BJ (cell line): ENCODE data around the gene FAM174B. TPM values are rescaled to one million over a fixed set of nuclear protein-coding genes. Genes with fewer than 3 reads are reported as not detected.

Experiments used
- CTCF ChIA-PET: fragments of 350-600 bp; formaldehyde crosslinking; extraction: SDS; loops from one replicate; lab custom pipeline; 2021; ENCODE audit warnings: antibody characterized with exemption, inconsistent platforms; lab: Yijun Ruan, JAX
- POLR2A ChIA-PET: fragments of 300-600 bp; sonication (Branson Sonifier 250); formaldehyde crosslinking; extraction: SDS; loops from one replicate; lab custom pipeline; 2021; ENCODE audit warnings: antibody characterized with exemption; lab: Charles Lee
- DNase-seq: peaks from one replicate; pipeline ENCODE4 v3.0.0-alpha.2; 2011; ENCODE audit warnings: low read depth
- H3K27me3 ChIP-seq: 2 replicates; pipeline ENCODE4 v1.6.0; 2011; ENCODE audit warnings: low read length; ENCODE audit not compliant: control insufficient read depth, insufficient read depth
- H3K36me3 ChIP-seq: 2 replicates; pipeline ENCODE4 v1.5.1; 2011; ENCODE audit warnings: low read length; ENCODE audit not compliant: control insufficient read depth, insufficient read depth
- H3K4me3 ChIP-seq: 2 replicates; pipeline ENCODE4 v1.5.1; 2011; ENCODE audit warnings: low read depth, mild to moderate bottlenecking, control low read depth, low read length
- CTCF ChIP-seq: IDR thresholded peaks from 2 replicates; pipeline ENCODE4 v1.5.1; 2011; ENCODE audit warnings: low read depth, mild to moderate bottlenecking, control low read depth, inconsistent platforms, low read length, moderate library complexity; ENCODE audit not compliant: insufficient read depth
- polyA plus RNA-seq: library from polyadenylated mRNA; depleted of rRNA; stranded (reverse); fragments of >200 nt; gene quantifications from 2 replicates; pipeline ENCODE4 v1.2.3, GENCODE V29; 2011

FAM174B gene
- polyA plus RNA-seq, 1 experiment: 5.1 TPM

DNA sequence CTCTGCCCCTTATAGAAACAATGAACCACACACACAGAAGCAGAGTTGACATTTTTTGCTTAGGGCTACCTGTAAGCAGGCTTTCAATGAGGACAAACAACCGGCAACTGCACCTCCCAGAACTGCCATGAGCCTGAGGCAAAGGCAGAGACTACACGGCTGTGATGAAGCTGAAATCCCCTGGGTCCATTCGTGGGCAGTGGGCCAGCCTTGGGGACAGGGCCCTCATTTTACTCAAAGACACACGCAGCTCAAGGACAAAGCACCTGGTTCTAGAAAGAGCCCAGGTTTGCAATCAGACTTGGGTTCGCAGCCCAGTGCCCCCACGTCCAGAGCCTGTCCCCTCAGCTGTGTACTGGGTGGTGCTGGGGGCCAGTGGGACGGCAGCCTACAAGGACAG, 17.9 kb downstream of the FAM174B start:
- ChIA-PET CTCF (interaction anchor here (1.2 kb wide), 1 partner anchor 16 kb away, joined by 4 read pairs; no protein-coding TSS in a partner anchor), POLR2A (no interaction called here)
- no peak for TF ChIP-seq CTCF
- no peak for DNase-seq
- no peaks in the 10 kb centered on the region for H3K36me3 ChIP-seq
- H3K27me3 ChIP-seq: no peaks in the 10 kb centered on the region
- no peak overlapping the region for H3K4me3 ChIP-seq

DNA sequence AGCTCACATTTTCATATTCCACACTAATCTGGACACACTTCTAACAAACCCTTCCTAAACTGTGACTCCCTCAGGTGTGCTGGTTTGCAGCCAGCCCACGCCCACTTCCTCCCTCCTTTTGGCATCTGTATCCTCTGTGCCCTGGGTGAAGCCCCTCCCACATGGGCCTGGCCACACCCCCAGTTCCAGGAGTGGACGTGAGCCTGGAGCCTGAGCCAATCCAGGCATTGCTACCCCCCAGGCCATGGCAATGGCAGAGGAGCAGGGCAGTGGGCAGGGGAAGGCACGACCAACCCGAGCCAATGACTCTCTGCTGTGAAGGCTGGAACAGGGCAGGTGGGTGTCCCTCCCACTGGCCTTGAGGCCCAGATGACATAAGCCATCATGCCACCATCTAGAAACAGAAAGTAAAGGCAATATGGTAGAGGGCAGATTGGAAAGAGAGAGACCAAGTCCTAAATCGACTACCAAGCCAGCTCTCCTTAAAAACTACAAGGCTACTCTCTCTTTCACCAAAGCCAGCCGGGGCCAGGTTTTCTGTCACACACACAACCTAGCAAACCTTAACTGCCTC, 18.6 kb downstream of the FAM174B start:
- TF ChIP-seq CTCF: no peak
- H3K27me3 ChIP-seq: no peaks in the 10 kb centered on the region
- POLR2A ChIA-PET: no interaction called here

GRCh38 chr15:92636401-92636907, 19.1 kb downstream of the FAM174B start:
- Histone ChIP-seq H3K36me3 (no peaks in the 10 kb centered on the region), H3K27me3 (no peaks in the 10 kb centered on the region), H3K4me3 (no peak overlapping the region)
- ChIA-PET CTCF (interaction anchor here (1.2 kb wide), 1 partner anchor 15 kb away, joined by 4 read pairs; no protein-coding TSS in a partner anchor), POLR2A (no interaction called here)
- no peak for TF ChIP-seq CTCF
- no peak for DNase-seq

More for the DNA sequence above, 18.6 kb downstream of the FAM174B start:
- Histone ChIP-seq H3K4me3 (no peak overlapping the region), H3K36me3 (no peaks in the 10 kb centered on the region)
- CTCF ChIA-PET: interaction anchor here (1.2 kb wide), 1 partner anchor 15 kb away, joined by 4 read pairs; no protein-coding TSS in a partner anchor
- DNase-seq: no peak

GRCh38 chr15:92634671-92635201, 20.8 kb downstream of the FAM174B start:
- POLR2A ChIA-PET: no interaction called here
- TF ChIP-seq CTCF: no peak
- CTCF ChIA-PET: no interaction called here
- Histone ChIP-seq H3K4me3 (no peak overlapping the region), H3K36me3 (no peaks in the 10 kb centered on the region), H3K27me3 (no peaks in the 10 kb centered on the region)
- no peak for DNase-seq

- H3K27me3 ChIP-seq: no peaks in the 10 kb centered on the region
- ChIA-PET POLR2A (no interaction called here), CTCF (no interaction called here)
- no peak overlapping the region for H3K4me3 ChIP-seq
- H3K36me3 ChIP-seq: no peaks in the 10 kb centered on the region
- DNase-seq: no peak
- no peak for TF ChIP-seq CTCF
These were observed 21.5 kb downstream of the FAM174B start for GRCh38 chr15:92634060-92634459.
